ENCODE measurements around the gene PTPN20. TPM values are rescaled to one million over a fixed set of nuclear protein-coding genes. Genes with fewer than 3 reads are reported as not detected.

The PTPN20 gene
- total RNA-seq, 2 donors from 2014 or later = 9.7 to 14.2 TPM

DNA sequence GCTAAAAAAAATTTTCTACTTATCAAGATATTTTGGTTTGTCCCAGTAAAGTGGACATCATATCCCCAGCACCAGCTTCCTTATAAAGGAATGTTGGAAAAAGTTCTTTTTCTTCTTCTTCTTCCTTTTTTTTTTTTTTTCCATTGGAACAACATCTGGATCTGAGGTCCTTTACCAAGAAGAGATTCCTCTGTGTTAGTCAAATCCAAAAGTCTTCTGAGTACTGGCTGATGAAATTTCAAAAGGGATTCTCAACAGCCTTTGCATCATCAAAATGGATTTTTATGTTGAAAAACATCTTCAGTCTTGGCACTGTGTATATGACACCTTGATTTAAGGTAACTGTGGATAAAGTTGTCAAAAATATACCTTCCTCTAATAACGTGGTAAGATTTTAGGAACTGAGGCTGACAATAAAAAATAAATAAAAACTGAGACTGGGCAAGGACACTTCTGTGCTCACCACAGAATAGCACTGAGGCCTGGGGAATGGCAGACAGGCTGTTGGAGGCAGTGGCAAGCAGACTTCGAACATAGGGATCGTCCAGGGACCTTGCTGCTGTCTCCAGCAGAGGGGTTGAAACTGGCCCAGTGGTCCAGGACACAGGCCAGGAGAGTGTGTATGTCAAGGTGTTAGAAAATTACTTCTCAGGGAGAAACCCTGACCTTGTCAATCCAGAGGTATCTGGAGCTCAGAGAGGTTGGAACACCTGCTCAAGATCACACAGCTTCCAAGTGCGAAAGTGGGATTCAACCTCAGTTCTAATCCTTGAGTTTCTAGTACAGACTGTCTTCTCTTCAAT, 130.4 kb downstream of the PTPN20 start:
- DNase-seq (no peak), ATAC-seq (no peak)
- intact Hi-C loops (cut with DNase I) = no loop called here

DNA sequence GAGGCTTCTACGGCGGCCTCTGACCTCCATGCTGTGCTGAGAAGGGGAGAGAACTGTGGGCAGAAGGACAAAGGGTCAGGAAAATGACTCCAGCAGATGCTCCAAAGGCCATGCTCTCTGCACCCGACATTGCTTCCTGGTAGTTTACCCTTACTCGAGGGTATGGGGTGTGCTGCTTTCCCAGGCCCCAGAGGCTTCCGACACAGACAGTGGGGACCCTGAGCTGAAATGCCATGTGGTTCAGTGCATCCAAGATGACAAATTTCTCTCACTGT, 130.9 kb downstream of the PTPN20 start:
- DNase-seq = peak; percentile 7

DNA sequence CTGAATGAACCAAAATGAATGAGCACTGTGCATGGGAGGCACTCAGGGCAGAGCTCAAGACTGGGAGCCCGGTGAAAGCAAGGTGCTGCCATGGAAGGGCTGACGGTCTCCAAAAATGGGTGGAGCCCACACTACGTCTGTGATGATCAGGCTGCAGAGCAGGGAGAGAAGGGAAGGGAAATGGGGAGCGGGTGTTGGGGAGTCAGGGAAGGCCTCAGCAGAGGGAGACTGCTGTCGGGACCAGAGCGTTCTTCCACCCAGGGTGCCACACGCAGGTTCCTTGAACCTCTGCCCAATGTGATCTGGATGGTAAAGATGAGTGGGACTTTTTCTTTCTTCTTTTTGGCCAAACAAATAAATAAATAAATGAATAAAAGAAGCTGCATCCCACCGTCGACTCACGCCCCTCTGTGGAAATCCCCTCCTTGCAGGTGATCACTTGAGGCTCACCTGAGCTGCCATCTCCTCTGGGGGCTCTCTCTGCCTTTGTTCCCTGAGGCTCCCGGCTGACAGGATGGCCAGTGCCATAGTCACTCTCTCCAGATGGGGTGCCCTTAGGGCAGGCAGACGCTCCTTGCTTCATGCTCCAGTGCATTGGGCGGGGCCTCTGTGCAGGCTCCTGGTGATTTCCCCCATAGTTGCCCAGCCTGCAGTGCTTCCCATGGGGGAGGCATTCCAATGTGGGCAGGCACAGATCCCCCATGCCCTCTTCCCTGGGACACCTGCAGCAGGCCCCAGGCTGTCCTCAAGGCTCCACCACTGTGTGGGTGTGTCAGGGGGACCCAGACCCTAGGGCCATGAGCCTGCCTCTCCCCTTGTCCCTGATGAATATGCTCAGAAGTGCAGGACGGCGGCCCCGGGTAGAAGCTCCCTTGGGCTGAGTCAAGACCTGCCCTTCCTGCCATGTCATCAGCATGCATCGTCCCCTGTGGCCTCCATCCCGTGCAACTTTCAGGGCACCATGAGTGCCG, 131.8 kb downstream of the PTPN20 start:
- DNase-seq (peak; percentile 7), ATAC-seq (no peak)
- intact Hi-C loops (cut with DNase I) = no loop called here

More for the DNA sequence above, 130.9 kb downstream of the PTPN20 start:
- intact Hi-C loops (cut with DNase I) = no loop called here
- ATAC-seq = no peak

DNA sequence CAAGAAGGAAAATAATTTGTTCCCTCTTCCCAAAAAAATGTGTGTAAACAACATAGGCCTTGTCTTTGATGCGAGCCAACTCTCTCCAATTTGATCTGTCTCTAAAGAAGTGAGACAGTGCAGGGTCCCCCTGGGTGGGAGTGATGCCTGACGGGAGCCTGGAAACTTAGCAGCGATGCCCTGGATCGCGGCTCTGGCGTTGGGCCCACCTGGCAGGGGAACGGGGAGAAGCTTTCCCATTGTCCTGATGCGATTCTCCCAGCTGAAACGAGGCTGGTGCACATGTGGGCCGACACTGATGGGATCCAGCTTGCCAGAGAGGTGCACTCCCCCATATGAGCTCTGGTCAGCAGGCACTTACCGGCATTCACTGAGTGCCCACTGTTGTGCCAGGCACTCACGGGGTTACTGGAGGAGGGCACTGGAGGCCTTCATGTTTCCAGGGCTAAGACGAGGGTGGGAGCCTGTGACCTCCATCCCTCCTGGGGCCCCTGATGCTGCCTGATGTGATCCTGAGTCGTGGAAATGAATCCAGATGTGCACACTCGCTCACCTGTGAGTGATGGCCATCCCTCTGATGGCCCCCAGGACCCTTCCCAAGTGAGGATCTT, 132.8 kb downstream of the PTPN20 start:
- peak; percentile 6 for DNase-seq
- intact Hi-C loops (cut with DNase I) = no loop called here
- ATAC-seq = peak in 1 of 2 donors; percentile 69

DNA sequence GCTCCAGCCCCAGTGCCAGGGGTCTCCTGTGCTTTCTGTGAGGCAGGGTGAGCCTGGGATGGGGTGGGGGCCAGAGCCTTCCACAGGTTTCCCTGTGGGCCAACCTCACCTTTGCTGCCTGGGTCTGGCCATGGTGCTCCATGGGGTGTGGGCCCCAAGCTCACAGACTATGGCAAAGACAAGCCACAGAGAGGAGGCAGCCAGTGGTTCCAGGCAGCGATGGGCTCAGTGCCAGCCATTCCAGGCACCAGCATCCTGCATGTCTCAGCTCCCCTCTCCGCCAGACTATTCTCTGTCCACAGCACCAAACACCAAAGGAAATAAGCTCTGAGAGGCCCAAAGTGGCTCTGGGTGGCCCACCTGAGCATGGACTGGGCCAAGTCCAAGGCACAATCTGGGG, 133.5 kb downstream of the PTPN20 start:
- ATAC-seq = peak in 1 of 2 donors; percentile 58
- intact Hi-C loops (cut with DNase I) = loop anchor here (5.0 kb wide), 2 partner anchors 218 to 268 kb away; no protein-coding TSS in a partner anchor
- peak; percentile 39 for DNase-seq

DNA sequence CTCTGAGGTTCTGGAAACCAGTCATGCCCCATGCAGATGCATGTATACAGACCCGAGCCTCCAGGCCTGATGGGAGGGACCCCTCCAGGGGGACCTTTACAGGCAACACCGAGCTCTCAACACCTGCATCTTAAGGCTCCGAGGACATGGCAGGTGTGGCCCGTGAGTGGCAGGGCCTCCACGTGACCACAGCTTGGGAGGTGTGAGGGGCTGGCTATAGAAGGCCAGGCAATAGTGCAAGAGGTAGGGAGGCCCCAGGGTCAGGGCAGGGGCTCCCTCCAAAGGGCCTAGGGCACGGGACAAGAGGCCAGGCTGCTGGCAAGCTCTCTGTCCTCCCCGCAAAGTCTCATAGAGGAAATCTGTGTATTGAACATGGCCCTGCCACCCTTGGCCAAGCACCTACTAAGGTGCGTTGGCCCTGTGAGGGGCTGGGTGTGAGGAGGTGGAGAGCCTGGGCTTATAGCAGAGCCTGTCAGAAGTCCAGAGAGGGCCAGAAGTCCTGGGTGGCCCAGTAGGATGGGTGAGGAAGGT, 134.2 kb downstream of the PTPN20 start:
- intact Hi-C loops (cut with DNase I) = loop anchor here (5.0 kb wide), 2 partner anchors 217 to 267 kb away; no protein-coding TSS in a partner anchor
- DNase-seq (peak; percentile 6), ATAC-seq (no peak)

DNA sequence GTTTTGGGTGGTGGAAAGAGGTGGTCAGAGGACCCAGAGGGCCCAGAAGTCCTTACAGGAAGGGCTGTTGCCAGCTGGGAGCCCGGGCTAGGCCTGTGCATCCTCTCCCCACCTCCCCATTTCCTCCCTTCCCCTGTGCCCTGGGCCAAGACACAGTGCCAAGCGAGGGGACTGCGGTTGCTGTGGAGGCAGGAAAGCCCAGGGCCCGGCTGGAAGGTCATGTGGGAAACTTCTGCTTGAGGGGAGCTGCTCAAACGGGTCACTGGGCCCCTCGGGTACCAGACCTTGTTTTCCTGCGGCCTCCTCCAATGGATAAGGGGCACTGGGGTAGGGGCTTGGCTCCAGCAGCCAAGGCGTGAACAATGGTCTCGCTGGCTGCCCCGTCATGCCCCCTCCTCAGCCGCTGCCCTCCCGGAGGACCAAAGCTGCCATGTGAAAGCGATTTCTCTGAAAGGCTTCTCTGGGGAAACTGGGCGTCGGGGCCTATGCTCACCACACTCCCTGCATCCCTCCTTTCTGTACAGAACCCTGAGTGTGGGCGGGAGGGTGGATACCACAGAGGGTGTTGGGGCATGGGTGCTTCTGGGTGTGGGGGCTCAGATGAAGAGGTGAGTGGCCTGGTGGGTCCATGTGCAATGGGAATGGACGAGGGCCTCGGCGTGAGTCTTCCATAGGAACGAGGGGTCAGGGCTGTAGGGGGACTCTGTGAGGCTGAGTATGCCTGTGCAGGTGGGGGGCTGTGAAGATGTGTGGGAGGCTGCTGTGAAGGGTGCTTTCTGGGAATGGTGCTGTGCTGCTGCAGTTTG, 135.3 kb downstream of the PTPN20 start:
- DNase-seq (peak; percentile 12), ATAC-seq (no peak)
- intact Hi-C loops (cut with DNase I) = loop anchor here (2.0 to 5.0 kb wide), 3 partner anchors 216 to 266 kb away; no protein-coding TSS in a partner anchor

DNA sequence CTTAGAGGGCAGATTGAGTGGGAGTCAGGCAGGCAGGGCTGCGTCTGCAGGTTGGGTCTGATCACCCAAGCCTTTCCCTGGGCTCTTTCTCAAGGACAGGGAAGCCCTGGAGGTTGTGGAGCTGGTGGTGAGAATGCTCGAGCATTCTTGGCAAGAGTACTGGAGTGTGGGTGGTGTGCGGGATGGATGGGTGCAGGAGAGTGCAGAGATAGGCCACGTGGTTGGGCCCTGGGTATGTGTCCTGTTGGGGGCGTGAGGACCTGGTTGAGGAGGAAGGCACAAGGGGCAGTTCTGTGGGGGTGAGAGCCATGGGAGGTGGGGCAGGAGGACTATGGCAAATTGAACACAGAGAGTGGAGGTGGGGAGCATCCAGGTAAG, 135.9 kb downstream of the PTPN20 start:
- no peak for DNase-seq
- intact Hi-C loops (cut with DNase I) = loop anchor here (2.0 to 5.0 kb wide), 3 partner anchors 215 to 266 kb away; no protein-coding TSS in a partner anchor
- ATAC-seq = no peak

DNA sequence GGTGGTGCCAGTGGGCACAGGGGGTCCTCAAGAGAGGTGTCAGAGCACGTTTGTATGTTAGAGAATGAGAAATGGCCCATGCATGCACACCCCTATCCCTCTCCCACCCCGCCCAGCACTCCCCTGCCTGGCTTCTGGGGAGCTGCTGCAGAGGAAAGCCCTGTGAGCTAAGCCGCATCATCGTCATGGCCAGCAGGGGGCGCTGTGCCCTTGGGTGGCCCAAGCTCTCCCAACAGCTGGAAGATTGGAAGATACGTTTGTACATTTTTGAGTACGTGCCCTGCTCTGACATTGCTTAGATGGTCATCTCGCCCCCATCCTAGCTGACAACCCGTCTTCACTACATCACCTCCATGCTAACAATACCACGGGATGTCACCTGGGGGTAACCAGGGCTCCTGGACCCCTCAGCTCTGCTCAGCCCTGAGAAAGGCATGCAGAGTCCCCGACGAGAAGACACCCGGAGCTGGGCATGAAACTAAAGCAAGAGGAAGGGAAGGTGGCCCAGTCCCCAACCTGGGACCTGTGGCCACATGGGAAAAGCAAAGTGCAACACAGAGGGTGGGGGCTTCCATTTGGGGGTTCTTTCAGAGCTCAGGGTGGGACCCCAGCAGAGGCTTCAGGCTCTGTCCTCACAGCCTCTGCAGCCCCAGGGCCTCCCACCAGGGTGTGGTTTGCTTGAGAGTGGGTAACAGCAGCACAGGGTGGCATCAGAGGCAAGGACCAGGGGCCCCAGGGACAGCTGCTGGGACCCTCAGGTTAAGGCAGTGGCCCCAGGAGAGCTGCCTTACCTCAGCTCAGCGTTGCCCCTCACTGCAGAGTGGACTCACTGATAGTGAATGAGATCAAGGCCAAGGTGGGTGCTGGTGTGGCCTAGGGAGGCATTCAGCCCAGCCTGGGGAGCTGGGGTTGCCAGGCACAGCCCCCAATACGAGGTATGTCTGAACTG, 136.6 kb downstream of the PTPN20 start:
- ATAC-seq (peak; percentile 57 to 65), DNase-seq (peak; percentile 85)
- intact Hi-C loops (cut with DNase I) = loop anchor here (2.0 to 5.0 kb wide), 3 partner anchors 214 to 265 kb away; no protein-coding TSS in a partner anchor

DNA sequence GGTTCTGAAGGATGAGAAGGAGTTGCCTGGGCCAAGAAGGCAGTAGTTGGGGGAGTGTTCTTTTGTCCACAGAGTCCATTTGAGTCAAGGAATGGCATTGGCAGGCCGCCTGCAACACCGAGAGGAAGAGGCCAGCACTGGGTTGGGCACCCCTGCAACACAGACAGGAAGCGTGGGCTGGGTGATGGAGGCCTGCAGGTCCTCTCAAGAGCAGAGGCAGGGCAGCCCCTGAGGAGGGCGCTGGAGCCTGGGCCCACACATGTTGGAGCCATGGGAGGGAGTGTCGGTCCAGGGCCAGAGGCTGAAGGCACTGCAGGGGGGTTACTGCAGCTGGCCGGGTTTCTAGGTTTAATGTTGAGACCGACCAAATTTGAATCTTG, 137.3 kb downstream of the PTPN20 start:
- DNase-seq = peak; percentile 32
- intact Hi-C loops (cut with DNase I) = loop anchor here (5.0 kb wide), 2 partner anchors 214 to 264 kb away; no protein-coding TSS in a partner anchor
- ATAC-seq = no peak

DNA sequence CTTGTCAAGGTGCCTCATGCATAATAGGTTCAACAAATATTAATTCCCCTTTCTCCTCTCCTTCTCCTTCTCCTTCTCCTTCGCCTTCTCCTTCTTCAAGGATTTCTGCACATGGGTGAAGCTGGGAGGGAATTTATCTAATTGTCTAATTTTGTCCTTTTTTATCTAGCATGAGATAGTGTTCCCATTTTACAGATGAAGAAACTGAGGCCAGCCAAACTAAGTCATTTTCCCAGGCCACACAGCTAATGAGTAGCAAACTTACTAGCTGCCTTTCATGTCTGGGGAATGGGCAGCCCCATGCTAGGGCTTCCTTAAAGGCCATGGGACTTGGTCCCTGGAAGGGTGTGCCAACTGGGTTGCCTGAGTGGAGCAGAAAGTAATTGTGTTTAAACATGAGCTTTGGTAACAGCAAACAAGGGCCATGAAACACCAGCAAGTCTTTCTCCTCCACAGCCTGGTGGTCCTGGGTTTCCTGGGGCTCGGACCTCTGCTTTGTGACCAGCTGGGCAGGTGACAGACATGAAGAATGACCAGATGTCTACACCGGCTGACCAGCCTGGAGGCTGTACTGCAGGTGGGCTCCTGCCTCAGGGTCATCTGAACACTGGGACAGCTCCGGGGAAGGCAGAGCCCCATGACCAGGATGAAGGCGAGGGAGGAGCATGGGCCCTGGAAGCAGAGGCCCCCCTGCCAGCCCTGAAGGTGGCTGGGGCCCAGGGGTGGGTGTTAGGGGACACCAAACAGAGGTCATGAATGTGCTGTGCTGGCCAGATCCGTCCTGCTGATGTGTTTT, 138.0 kb downstream of the PTPN20 start:
- intact Hi-C loops (cut with DNase I) = loop anchor here (5.0 kb wide), 2 partner anchors 213 to 263 kb away; no protein-coding TSS in a partner anchor
- no peak for DNase-seq

DNA sequence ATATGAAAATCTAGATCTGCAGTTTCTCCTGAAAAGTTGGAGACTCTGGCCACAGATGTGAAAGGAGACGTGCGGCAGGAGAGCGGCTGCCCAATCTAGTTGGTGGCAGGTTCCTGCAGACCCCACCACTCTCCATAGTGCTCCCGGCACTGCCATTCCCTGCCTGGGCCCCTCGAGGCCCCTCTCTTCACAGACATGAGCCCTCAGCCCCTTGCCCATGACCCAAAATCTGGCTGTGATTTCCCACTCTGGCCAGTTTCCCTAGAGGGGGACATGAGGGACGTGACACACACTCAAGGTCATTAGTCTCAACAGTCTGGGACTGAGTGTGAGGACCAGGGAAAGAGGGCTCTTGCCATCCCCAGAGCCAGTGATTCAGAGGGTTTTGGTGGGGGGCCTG, 138.7 kb downstream of the PTPN20 start:
- ATAC-seq (no peak), DNase-seq (no peak)
- intact Hi-C loops (cut with DNase I) = loop anchor here (5.0 kb wide), 2 partner anchors 212 to 262 kb away; no protein-coding TSS in a partner anchor

More for the DNA sequence above, 138.0 kb downstream of the PTPN20 start:
- no peak for ATAC-seq

DNA sequence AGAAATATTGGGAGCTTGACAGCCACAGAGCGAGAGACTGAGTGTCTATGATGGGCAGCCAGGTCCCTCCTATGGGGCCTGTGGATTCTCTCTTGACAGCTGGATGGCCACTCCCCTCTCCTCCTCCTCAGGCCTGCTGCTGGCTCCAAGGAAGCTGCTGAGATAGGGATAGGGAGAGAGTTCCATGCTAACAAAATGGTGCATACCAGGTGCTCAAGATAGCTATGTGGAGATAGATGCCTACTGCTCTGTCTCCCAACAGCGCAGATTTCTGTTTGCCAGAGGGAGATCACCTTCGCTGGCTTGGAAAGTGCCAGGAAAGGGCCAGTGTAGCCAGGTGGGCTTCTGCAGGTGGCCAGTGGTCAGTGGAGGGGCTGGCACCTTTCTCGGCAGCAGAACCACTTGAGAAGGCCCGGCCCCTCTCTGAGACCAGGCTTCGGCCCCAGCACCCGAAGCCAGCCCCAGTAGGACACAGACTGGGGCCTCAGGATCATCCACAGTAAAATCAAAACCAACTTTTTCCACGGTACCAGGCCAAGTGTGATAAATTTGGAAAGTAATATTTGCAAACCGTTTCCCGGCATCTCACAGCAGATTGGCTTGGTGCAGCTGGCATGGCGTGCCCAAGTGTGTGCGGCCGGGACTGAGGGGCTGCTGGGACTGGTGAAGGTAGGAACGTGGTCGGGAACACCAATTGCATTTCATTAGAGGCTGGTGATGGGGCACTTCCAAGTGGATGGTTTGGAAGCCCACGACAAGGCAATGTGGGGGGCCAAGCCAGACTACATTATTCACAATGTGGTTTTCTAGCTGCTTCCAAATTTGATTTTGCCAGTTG, 139.6 kb downstream of the PTPN20 start:
- ATAC-seq = peak; percentile 59 to 66
- no peak for DNase-seq
- intact Hi-C loops (cut with DNase I) = no loop called here

DNA sequence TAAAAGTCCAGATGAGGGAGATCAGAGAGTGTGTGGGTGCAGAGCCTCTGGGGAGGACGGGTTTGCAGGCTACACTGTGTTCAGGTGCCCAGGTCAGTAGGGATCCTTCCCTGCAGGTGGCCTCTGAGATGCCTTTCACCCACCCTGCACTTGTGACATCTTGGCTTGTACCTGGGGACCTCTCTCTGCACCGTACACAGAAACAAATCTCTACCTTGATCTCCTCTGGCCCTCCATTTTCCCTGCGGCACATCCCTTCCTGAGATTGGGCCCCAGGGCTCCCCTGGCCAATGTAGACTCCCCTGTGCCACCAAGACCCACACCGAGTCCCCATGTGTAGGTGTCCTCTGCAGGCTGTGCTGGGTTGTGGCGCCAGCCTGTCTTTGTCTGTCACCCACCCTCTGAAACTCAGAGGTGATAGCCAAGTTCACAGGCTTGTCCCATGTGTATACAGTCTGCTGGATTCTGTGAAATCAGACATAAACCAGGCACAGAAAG, 140.6 kb downstream of the PTPN20 start:
- intact Hi-C loops (cut with DNase I) = no loop called here
- DNase-seq (no peak), ATAC-seq (no peak)

Data from left cardiac atrium (tissue), 4 donors.